Measurements from ENCODE around the gene GPRC5B.

Gene GPRC5B

GRCh38 chr16:19872179-19872863 is 12.3 kb downstream of the GPRC5B start:
- no peak for DNase-seq (ENCODE audit: low read depth in 2 of 2)

GRCh38 chr16:19871721-19872120 is 12.9 kb downstream of the GPRC5B start:
- no peak for DNase-seq (ENCODE audit: low read depth in 2 of 2)

GRCh38 chr16:19868421-19868820 is 16.2 kb downstream of the GPRC5B start:
- DNase-seq (ENCODE audit: low read depth in 2 of 2): no peak

- DNase-seq (ENCODE audit: low read depth in 2 of 2): no peak
Measured at GRCh38 chr16:19864566-19864965, 20.1 kb downstream of the GPRC5B start.

GRCh38 chr16:19863990-19864389 is 20.7 kb downstream of the GPRC5B start:
- no peak for DNase-seq (ENCODE audit: low read depth in 2 of 2)

- no peak for DNase-seq (ENCODE audit: low read depth in 2 of 2)
Measured at GRCh38 chr16:19861811-19862327, 22.8 kb downstream of the GPRC5B start.

GRCh38 chr16:19861133-19861532 is 23.5 kb downstream of the GPRC5B start:
- no peak for DNase-seq (ENCODE audit: low read depth in 2 of 2)

- DNase-seq (ENCODE audit: low read depth in 2 of 2): no peak
Measured at GRCh38 chr16:19860166-19861041, 24.2 kb downstream of the GPRC5B start.

- no peak for DNase-seq (ENCODE audit: low read depth in 2 of 2)
Measured at GRCh38 chr16:19859603-19860002, 25.0 kb downstream of the GPRC5B start.

- no peak for DNase-seq (ENCODE audit: low read depth in 2 of 2)
Measured at GRCh38 chr16:19859166-19859565, 25.5 kb downstream of the GPRC5B start.

GRCh38 chr16:19858340-19859018 is 26.2 kb downstream of the GPRC5B start:
- no peak for DNase-seq (ENCODE audit: low read depth in 2 of 2)

- no peak for DNase-seq (ENCODE audit: low read depth in 2 of 2)
Measured at GRCh38 chr16:19857593-19858339, 26.9 kb downstream of the GPRC5B start.

- no peak for DNase-seq (ENCODE audit: low read depth in 2 of 2)
Measured at GRCh38 chr16:19856120-19856519, 28.5 kb downstream of the GPRC5B start.

GRCh38 chr16:19854543-19854876 is 30.1 kb downstream of the GPRC5B start:
- no peak for DNase-seq (ENCODE audit: low read depth in 2 of 2)

- DNase-seq (ENCODE audit: low read depth in 2 of 2): no peak
Measured at GRCh38 chr16:19853742-19854542, 30.7 kb downstream of the GPRC5B start.

- DNase-seq (ENCODE audit: low read depth in 2 of 2): no peak
Measured at GRCh38 chr16:19853132-19853741, 31.4 kb downstream of the GPRC5B start.

GRCh38 chr16:19851476-19851875 is 33.2 kb downstream of the GPRC5B start:
- DNase-seq (ENCODE audit: low read depth in 2 of 2): no peak

GRCh38 chr16:19850131-19850817 is 34.4 kb downstream of the GPRC5B start:
- DNase-seq (ENCODE audit: low read depth in 2 of 2): no peak

- DNase-seq (ENCODE audit: low read depth in 2 of 2): no peak
Measured at GRCh38 chr16:19848756-19849155, 35.9 kb downstream of the GPRC5B start.

GRCh38 chr16:19846436-19846835 is 38.2 kb downstream of the GPRC5B start:
- DNase-seq (ENCODE audit: low read depth in 2 of 2): no peak

All from stimulated activated CD4-positive, alpha-beta T cell treated with anti-CD3 and anti-CD28 coated beads, Interleukin-15, amount 100 ng/mL, for 48 hours (primary cell).